Sigmoid colon (tissue), 7 donors: ENCODE measurements around the gene INTS6. TPM values are rescaled to one million over a fixed set of nuclear protein-coding genes. Genes with fewer than 3 reads are reported as not detected.

Experiments used
- DNase-seq: peaks from one replicate; pipeline ENCODE4 v3.0.0-alpha.2; 2019
- H3K27ac ChIP-seq, 4 donors: fragments of 200-600 bp; sonication (generic); one replicate each; pipeline ENCODE4 v1.5.1; 2016 to 2019; ENCODE audit warnings: mild to moderate bottlenecking in 1 of 4
- H3K27me3 ChIP-seq, 3 donors: fragments of 200-600 bp; sonication (generic); one replicate each; pipeline ENCODE4 v1.5.1; 2019; ENCODE audit warnings: mild to moderate bottlenecking in 1 of 3
- H3K36me3 ChIP-seq, 4 donors: fragments of 200-600 bp; sonication (generic); one replicate each; pipeline ENCODE4 v1.5.1; 2016 to 2019
- H3K4me1 ChIP-seq, 4 donors: fragments of 200-600 bp; sonication (generic); one replicate each; pipeline ENCODE4 v1.5.1; 2017 to 2019
- H3K4me3 ChIP-seq, 4 donors: fragments of 200-600 bp; sonication (generic); one replicate each; pipeline ENCODE4 v1.5.1; 2017 to 2019; ENCODE audit warnings: mild to moderate bottlenecking in 2 of 4, moderate library complexity in 1 of 4
- H3K9me3 ChIP-seq, 4 donors: fragments of 200-600 bp in 3 of 4; sonication (generic) in 3 of 4; one replicate each; pipeline versions ENCODE4 v1.5.1 to v1.6.1; 2013 to 2019
- EP300 ChIP-seq, 4 donors: sonication (generic); formaldehyde crosslinking; IDR thresholded peaks; one replicate each; pipeline ENCODE4 v1.6.1; 2017; ENCODE audit warnings: antibody characterized with exemption in 4 of 4
- POLR2A ChIP-seq, 2 donors: fragments of 450-650 bp; IDR thresholded peaks; one replicate each; pipeline ENCODE4 v1.6.1; 2016; ENCODE audit warnings: antibody characterized with exemption in 2 of 2, mild to moderate bottlenecking in 2 of 2, moderate library complexity in 2 of 2
- POLR2AphosphoS5 ChIP-seq, 4 donors: sonication (generic); formaldehyde crosslinking; IDR thresholded peaks; one replicate each; pipeline ENCODE4 v1.6.1; 2017; ENCODE audit warnings: antibody characterized with exemption in 4 of 4
- WGBS, 2 donors: extraction: QIAGEN DNeasy Blood & Tissue Kit; methylation state at CpG; one replicate each; pipeline ENCODE4 v1.1.7; 2013; 5-methylcytosine and 5-hydroxymethylcytosine counted together
- intact Hi-C: fragments of 100-400 bp; cut with DNase I; formaldehyde crosslinking; loops from one replicate; pipeline ENCODE4 v1.15.1; 2023
- polyA plus RNA-seq, 3 donors: library from polyadenylated mRNA; stranded (reverse); fragments of 200-250 nt; gene quantifications; one replicate each; pipeline ENCODE4 v1.2.3, GENCODE V29; 2013
- total RNA-seq, 4 donors: library from RNA; depleted of rRNA; stranded (reverse); fragments of >200 nt; gene quantifications; one replicate each; pipeline ENCODE4 v1.1.0, GENCODE V29; 2016
- TF ChIP-seq, protein P1 (sequence below), 4 experiments: fragments of 450-650 bp in 3 of 4; fragments of 200-600 bp in 1 of 4; IDR thresholded peaks; one replicate each; pipeline ENCODE4 v1.5.1; 2016 to 2019; ENCODE audit warnings: antibody characterized with exemption in 4 of 4, mild to moderate bottlenecking in 3 of 4, moderate library complexity in 2 of 4
- donor health status: healthy with polysubstance abuse.
- donor health status: Bipolar disorder and iron deficiency.
- donor health status: healthy.

INTS6 gene
- total and polyA plus RNA-seq, 7 donors: 6.7 to 43.3 (median 30.0) TPM

GRCh38 chr13:51500687-51501086 lies 47.9 kb upstream of the INTS6 start:
- no peak for DNase-seq
- Histone ChIP-seq H3K4me1 (no peaks in the 10 kb centered on the region), H3K36me3 (no peaks in the 10 kb centered on the region), H3K4me3 (no peak overlapping the region), H3K9me3 (no peaks in the 10 kb centered on the region), H3K27me3 (no peaks in the 10 kb centered on the region), H3K27ac (no peak overlapping the region)
- intact Hi-C loops: no loop called here
- TF ChIP-seq POLR2A (IDR thresholded peaks at IDR 0.05): no peak
- no peak for TF ChIP-seq POLR2AphosphoS5 (IDR thresholded peaks at IDR 0.05)
- TF ChIP-seq, protein P1, sequence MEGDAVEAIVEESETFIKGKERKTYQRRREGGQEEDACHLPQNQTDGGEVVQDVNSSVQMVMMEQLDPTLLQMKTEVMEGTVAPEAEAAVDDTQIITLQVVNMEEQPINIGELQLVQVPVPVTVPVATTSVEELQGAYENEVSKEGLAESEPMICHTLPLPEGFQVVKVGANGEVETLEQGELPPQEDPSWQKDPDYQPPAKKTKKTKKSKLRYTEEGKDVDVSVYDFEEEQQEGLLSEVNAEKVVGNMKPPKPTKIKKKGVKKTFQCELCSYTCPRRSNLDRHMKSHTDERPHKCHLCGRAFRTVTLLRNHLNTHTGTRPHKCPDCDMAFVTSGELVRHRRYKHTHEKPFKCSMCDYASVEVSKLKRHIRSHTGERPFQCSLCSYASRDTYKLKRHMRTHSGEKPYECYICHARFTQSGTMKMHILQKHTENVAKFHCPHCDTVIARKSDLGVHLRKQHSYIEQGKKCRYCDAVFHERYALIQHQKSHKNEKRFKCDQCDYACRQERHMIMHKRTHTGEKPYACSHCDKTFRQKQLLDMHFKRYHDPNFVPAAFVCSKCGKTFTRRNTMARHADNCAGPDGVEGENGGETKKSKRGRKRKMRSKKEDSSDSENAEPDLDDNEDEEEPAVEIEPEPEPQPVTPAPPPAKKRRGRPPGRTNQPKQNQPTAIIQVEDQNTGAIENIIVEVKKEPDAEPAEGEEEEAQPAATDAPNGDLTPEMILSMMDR (IDR thresholded peaks at IDR 0.05): no peak
- no peak for TF ChIP-seq EP300 (IDR thresholded peaks at IDR 0.05)
- 59 to 74% methylated on average over 2 of the region's 2 CpGs for WGBS, 2 donors

DNA sequence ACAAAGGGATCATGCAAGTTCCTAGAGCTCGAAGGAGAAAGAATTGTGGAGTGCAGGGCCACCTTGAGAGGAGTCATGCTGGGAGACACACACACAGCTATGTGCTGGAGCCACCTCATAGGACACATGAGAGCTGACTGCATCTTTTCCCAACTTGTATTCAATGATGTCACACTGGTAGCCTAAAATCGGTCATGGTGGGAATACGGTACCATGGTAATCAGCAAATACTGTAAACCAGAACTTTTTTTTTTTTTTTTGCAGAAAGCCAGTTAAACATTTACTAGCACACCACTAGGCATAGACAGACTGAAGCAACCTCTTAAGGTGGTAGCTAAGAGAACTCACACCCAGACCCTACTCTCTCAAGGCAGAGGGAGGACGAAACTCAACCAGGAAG lies 47.0 kb upstream of the INTS6 start:
- H3K4me3 ChIP-seq: no peak overlapping the region
- H3K9me3 ChIP-seq: no peaks in the 10 kb centered on the region
- intact Hi-C loops: no loop called here
- WGBS, 2 donors: 69 to 85% methylated on average over 4 of the region's 4 CpGs
- TF ChIP-seq, protein P1 (IDR thresholded peaks at IDR 0.05): no peak
- TF ChIP-seq EP300 (IDR thresholded peaks at IDR 0.05) (no peak), POLR2AphosphoS5 (IDR thresholded peaks at IDR 0.05) (no peak), POLR2A (IDR thresholded peaks at IDR 0.05) (no peak)
- H3K36me3 ChIP-seq: no peaks in the 10 kb centered on the region
- H3K27me3 ChIP-seq: no peaks in the 10 kb centered on the region
- no peak for DNase-seq
- no peak overlapping the region for H3K27ac ChIP-seq
- no peaks in the 10 kb centered on the region for H3K4me1 ChIP-seq

- TF ChIP-seq POLR2AphosphoS5 (IDR thresholded peaks at IDR 0.05) (no peak), POLR2A (IDR thresholded peaks at IDR 0.05) (no peak), EP300 (IDR thresholded peaks at IDR 0.05) (no peak)
- TF ChIP-seq, protein P1 (IDR thresholded peaks at IDR 0.05): no peak
- DNase-seq: no peak
- Histone ChIP-seq H3K36me3 (no peaks in the 10 kb centered on the region), H3K4me3 (no peak overlapping the region), H3K4me1 (peaks cover 0 to 4% (median 0%) of the 10 kb centered on the region in 4 donors), H3K9me3 (no peaks in the 10 kb centered on the region), H3K27me3 (no peaks in the 10 kb centered on the region), H3K27ac (no peak overlapping the region)
- 68 to 70% methylated on average over 1 of the region's 1 CpG for WGBS, 2 donors
- intact Hi-C loops: no loop called here
Measured at GRCh38 chr13:51495316-51495715, 42.5 kb upstream of the INTS6 start.

DNA sequence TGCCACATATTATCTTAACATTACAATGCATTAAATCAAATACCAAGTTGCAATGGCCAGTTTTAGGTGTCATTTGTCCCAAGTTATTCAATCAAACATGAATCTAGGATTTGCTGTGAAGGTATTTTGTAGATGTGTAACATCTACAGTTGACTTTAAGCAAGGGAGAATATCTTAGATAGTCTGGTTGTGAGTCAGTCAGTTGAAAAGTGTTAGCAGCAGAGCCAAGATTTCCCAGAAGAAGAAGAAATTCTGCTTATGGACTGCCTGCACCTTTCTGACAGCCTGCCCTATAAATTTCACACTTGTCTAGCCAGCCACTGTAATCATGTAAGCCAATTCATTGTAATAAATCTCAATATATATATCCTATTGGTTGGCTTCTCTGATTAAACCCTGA lies 41.3 kb upstream of the INTS6 start:
- no peaks in the 10 kb centered on the region for H3K36me3 ChIP-seq
- H3K27ac ChIP-seq: no peak overlapping the region
- no peak for DNase-seq
- H3K27me3 ChIP-seq: no peaks in the 10 kb centered on the region
- intact Hi-C loops: no loop called here
- TF ChIP-seq POLR2A (IDR thresholded peaks at IDR 0.05) (no peak), POLR2AphosphoS5 (IDR thresholded peaks at IDR 0.05) (no peak), EP300 (IDR thresholded peaks at IDR 0.05) (no peak)
- TF ChIP-seq, protein P1 (IDR thresholded peaks at IDR 0.05): no peak
- no peaks in the 10 kb centered on the region for H3K9me3 ChIP-seq
- no peak overlapping the region for H3K4me3 ChIP-seq
- H3K4me1 ChIP-seq: peaks cover 0 to 4% (median 0%) of the 10 kb centered on the region in 4 donors

DNA sequence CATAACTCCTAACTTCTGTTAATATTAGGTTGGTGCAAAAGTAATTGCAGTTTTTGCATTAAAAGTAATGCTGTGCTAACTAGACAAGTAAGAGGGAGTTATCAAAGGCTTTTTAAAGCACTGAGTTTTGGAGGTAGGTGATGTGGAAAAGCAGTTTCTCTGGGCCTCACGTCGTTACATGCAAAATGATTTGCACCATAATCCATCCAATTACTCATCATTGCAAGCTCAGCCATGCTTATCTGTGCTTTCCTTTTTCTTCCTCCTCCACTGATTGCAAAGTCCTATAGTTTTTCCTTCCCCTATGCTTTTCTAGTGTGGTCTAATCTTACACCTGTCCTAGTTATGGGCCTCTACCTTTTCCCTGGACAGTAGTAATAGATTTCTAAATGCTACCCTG lies 35.4 kb upstream of the INTS6 start:
- Histone ChIP-seq H3K4me3 (no peak overlapping the region), H3K27me3 (no peaks in the 10 kb centered on the region), H3K4me1 (no peaks in the 10 kb centered on the region), H3K27ac (no peak overlapping the region), H3K36me3 (no peaks in the 10 kb centered on the region), H3K9me3 (peaks cover 0 to 5% (median 0%) of the 10 kb centered on the region in 4 donors)
- intact Hi-C loops: no loop called here
- DNase-seq: no peak
- 93% methylated on average over 2 of the region's 2 CpGs for WGBS, 2 donors
- TF ChIP-seq, protein P1 (IDR thresholded peaks at IDR 0.05): no peak
- no peak for TF ChIP-seq POLR2AphosphoS5 (IDR thresholded peaks at IDR 0.05)
- TF ChIP-seq POLR2A (IDR thresholded peaks at IDR 0.05): no peak
- no peak for TF ChIP-seq EP300 (IDR thresholded peaks at IDR 0.05)
